Right lobe of liver (tissue), 6 donors: ENCODE results near the gene SPI1. TPM values are rescaled to one million over a fixed set of nuclear protein-coding genes. Genes with fewer than 3 reads are reported as not detected.
"Not testable (repeated sequence)": the region's sequence is repeated elsewhere in the genome, so short reads cannot be mapped to it uniquely, and the experiment has no call there.

Source experiments
- ATAC-seq, 4 donors: fragments of 200-7000 bp; cut with Tn5 transposase; one replicate each; pipeline ENCODE4 v1.9.1; 2020; ENCODE audit warnings: mild to moderate bottlenecking in 4 of 4, moderate library complexity in 4 of 4
- DNase-seq, 3 donors: peaks; one replicate each; pipeline ENCODE4 v3.0.0-alpha.2; 2020
- H3K27ac ChIP-seq, 3 donors: fragments of 200-600 bp; one replicate each; pipeline ENCODE4 v1.8.0; 2022
- H3K27me3 ChIP-seq, 2 donors: fragments of 200-600 bp; one replicate each; pipeline ENCODE4 v1.8.0; 2022
- H3K36me3 ChIP-seq, 4 donors: fragments of 200-600 bp; sonication (generic) in 1 of 4; one replicate each; pipeline versions ENCODE4 v1.5.1 to v1.8.0; 2017 to 2022; ENCODE audit warnings: control low read depth in 1 of 4
- H3K4me1 ChIP-seq, 4 donors: fragments of 200-600 bp; sonication (generic) in 1 of 4; one replicate each; pipeline versions ENCODE4 v1.5.1 to v1.8.0; 2017 to 2022; ENCODE audit warnings: control low read depth in 1 of 4
- H3K4me3 ChIP-seq, 3 donors: fragments of 200-600 bp; one replicate each; pipeline ENCODE4 v1.8.0; 2022
- H3K9me3 ChIP-seq, 4 donors: fragments of 200-600 bp; sonication (generic) in 1 of 4; one replicate each; pipeline versions ENCODE4 v1.5.1 to v1.8.0; 2017 to 2022; ENCODE audit warnings: control low read depth in 1 of 4
- POLR2A ChIP-seq: fragments of 450-650 bp; IDR thresholded peaks from one replicate; pipeline ENCODE4 v1.6.1; 2017; ENCODE audit warnings: antibody characterized with exemption, mild to moderate bottlenecking
- WGBS: methylation state at CpG from one replicate; pipeline ENCODE4 v1.1.6; 2018; ENCODE audit warnings: low coverage, low lambda C conversion rate; ENCODE audit not compliant: insufficient coverage; ENCODE audit errors: missing lambda C conversion rate; 5-methylcytosine and 5-hydroxymethylcytosine counted together
- intact Hi-C, 2 donors: fragments of 100-400 bp; cut with DNase I; formaldehyde crosslinking; loops; one replicate each; pipeline versions ENCODE4 v1.11.2 to v1.14.1; 2022
- total RNA-seq, 6 experiments: library from RNA; depleted of rRNA in 2 of 6; stranded (reverse); fragments of >200 nt in 2 of 6; fragmentation: NEBNext Ultra II Directional in 3 of 6; extraction: Animal tissue kit (Norgen Biotek cat#: 25700) in 3 of 6; gene quantifications; one replicate each; pipeline versions ENCODE4 v1.1.0 to v1.2.4, GENCODE V29; 2016 to 2023
- TF ChIP-seq, protein P1 (sequence below), 4 donors: fragments of 200-600 bp in 3 of 4; fragments of 450-650 bp in 1 of 4; IDR thresholded peaks; one replicate each; pipeline versions ENCODE4 v1.5.1 to v1.8.0; 2016 to 2022; ENCODE audit warnings: antibody characterized with exemption in 4 of 4, mild to moderate bottlenecking in 2 of 4
- donor health status: DM: no; HTN: yes; CAD: no.
- donor health status: DM: no; HTN: no; CAD: no.
- donor health status: DM: no; HTN: no; CAD: no.
- donor health status: DM: no; HTN: yes; CAD: no.
- donor health status: DM: no; HTN: yes; CAD: no.

SPI1 gene
- total RNA-seq, 6 experiments from 2014 or later = 7.5 to 29.1 (median 10.1) TPM

DNA sequence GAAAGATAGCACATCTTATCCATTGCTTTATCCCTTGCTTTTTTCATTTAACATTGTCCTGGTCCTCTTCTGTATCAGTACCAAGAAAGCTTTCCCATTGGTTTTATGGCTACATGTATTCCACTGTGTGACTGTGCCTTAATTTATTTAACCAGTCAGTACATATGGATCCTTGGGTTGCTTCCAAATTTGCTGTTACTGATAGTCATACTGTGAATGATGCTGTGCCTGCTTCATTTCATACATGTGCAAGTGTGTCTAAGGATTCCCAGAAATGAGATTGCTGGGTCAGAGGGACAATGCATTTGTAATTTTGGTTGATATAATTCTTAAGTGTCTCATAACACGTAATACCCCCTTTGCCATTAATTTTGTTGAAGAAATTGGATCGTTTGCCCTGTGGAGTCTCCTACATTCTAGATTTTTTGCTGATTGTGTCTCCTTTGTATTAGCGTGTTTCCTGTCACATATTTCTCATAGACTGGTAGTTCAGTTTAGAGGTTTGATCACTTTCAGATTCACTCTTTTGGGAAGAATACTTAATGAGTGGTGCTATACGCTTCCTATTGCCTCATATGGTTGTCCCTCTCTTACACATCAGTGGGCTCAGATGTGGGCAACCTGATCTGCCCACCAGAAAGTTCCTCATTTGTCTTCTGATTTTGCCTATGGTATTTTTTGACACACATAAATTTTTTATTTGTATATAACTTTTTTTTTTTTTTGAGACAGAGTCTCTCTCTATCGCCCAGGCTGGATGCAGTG lies 61.1 kb downstream of the SPI1 start:
- no peak for TF ChIP-seq POLR2A
- TF ChIP-seq, protein P1, sequence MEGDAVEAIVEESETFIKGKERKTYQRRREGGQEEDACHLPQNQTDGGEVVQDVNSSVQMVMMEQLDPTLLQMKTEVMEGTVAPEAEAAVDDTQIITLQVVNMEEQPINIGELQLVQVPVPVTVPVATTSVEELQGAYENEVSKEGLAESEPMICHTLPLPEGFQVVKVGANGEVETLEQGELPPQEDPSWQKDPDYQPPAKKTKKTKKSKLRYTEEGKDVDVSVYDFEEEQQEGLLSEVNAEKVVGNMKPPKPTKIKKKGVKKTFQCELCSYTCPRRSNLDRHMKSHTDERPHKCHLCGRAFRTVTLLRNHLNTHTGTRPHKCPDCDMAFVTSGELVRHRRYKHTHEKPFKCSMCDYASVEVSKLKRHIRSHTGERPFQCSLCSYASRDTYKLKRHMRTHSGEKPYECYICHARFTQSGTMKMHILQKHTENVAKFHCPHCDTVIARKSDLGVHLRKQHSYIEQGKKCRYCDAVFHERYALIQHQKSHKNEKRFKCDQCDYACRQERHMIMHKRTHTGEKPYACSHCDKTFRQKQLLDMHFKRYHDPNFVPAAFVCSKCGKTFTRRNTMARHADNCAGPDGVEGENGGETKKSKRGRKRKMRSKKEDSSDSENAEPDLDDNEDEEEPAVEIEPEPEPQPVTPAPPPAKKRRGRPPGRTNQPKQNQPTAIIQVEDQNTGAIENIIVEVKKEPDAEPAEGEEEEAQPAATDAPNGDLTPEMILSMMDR (IDR thresholded peaks at IDR 0.05) = no peak
- no peak for ATAC-seq

DNA sequence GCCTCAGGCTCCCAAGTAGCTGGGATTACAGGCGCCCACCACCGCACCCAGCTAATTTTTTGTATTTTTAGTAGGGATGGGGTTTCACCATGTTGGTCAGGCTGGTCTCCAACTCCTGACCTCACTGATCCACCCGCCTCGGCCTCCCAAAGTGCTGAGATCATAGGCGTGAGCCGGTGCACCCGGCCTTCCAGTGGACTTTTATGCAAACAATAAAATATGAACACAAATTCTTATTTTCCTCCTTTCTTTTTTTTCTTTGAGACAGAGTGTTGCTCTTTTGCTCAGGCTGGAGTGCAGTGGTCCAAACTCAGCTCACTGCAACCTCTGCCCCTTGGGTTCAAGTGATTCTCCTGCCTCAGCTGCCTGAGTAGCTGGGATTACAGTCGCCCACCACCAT lies 61.8 kb downstream of the SPI1 start:
- H3K27me3 ChIP-seq, DNase-seq, intact Hi-C loops, H3K27ac ChIP-seq, H3K4me1 ChIP-seq, ATAC-seq, H3K4me3 ChIP-seq, H3K9me3 ChIP-seq: not testable (repeated sequence)
- WGBS = 93% methylated on average over 8 of the region's 8 CpGs
- H3K36me3 ChIP-seq = peaks cover 4 to 58% (median 17%) of the 10 kb centered on the region in 4 donors

More for the DNA sequence above, 61.1 kb downstream of the SPI1 start:
- 78% methylated on average over 5 of the region's 5 CpGs for WGBS
- H3K4me3 ChIP-seq = no peak overlapping the region
- intact Hi-C loops = no loop called here
- H3K4me1 ChIP-seq = no peaks in the 10 kb centered on the region
- peaks cover 4 to 57% (median 16%) of the 10 kb centered on the region in 4 donors for H3K36me3 ChIP-seq
- DNase-seq = no peak
- H3K27ac ChIP-seq = no peak overlapping the region
- no peaks in the 10 kb centered on the region for H3K27me3 ChIP-seq
- H3K9me3 ChIP-seq = no peaks in the 10 kb centered on the region

DNA sequence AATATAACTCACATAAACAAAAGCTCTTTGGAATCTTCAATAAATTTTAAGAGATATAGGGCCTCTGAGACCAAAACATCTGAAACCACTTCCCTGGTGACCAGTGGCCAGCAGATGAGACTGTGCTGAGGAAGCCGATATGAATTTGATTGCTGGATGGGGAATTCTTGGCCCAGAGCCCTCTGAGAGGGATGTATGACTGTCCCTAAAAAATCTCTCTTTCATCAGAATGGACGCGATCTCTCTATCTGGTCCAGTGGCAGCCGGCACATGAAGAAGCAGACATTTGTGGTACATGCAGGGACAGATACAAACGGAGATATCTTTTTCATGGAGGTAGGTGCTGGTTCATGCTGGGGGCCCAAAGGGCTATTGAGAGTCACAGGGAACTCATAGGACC lies 63.4 kb downstream of the SPI1 start:
- Histone ChIP-seq H3K4me1 (no peaks in the 10 kb centered on the region), H3K9me3 (no peaks in the 10 kb centered on the region), H3K4me3 (no peak overlapping the region), H3K27ac (no peak overlapping the region), H3K36me3 (peaks cover 4 to 73% (median 26%) of the 10 kb centered on the region in 4 donors), H3K27me3 (no peaks in the 10 kb centered on the region)
- TF ChIP-seq, protein P1 (IDR thresholded peaks at IDR 0.05) = no peak
- no peak for TF ChIP-seq POLR2A
- ATAC-seq = no peak
- no peak for DNase-seq
- WGBS = 83% methylated on average over 2 of the region's 5 CpGs
- intact Hi-C loops = no loop called here

DNA sequence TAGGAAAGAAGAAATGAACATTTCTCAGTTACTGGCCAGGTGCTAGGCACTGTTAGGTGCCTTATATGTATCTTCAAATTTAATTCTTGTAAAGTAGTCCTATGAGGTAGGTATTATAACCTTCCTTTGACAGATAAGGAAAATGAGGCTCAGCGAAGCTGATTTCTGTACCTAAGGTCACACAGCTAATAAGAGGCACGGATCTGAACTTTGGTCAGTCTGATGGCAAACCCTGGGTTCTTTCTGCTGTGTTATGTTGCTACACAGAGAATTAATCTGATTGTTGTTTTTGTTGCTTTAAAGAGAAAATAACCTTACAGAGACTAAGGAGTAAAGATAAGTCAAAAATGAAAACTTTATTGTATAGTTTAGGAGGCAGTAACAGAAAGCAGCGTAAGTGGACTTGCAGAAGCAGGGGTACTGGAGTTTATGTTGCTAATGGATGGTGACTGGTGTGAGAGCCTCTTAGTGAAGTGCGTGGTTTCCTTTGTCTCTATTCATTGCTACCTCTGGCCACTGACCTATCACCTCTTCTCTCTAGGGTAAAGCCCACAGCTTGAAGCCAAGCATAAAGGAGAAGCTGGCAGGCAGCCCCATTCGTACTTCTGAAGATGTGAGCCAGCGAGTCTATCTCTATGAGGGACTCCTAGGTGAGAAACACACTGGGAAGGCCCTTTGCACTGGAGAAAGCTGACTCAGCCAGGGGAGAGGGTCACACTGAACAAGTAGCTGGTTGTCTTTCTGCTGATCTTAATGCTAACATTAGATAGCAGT lies 70.1 kb downstream of the SPI1 start:
- intact Hi-C loops = no loop called here
- peak overlapping the region in 1 of 3 donors; percentile 27 for H3K27ac ChIP-seq
- TF ChIP-seq POLR2A = no peak
- TF ChIP-seq, protein P1 (IDR thresholded peaks at IDR 0.05) = no peak
- WGBS = 57% methylated on average over 4 of the region's 6 CpGs
- DNase-seq (no peak), ATAC-seq (peak in 3 of 4 donors; percentile 12 to 65 (median 35))
- H3K36me3 ChIP-seq = peaks cover 7 to 60% (median 19%) of the 10 kb centered on the region in 4 donors
- peaks cover 0 to 25% (median 8%) of the 10 kb centered on the region in 4 donors for H3K4me1 ChIP-seq
- H3K4me3 ChIP-seq = no peak overlapping the region
- H3K27me3 ChIP-seq = no peaks in the 10 kb centered on the region
- no peaks in the 10 kb centered on the region for H3K9me3 ChIP-seq

DNA sequence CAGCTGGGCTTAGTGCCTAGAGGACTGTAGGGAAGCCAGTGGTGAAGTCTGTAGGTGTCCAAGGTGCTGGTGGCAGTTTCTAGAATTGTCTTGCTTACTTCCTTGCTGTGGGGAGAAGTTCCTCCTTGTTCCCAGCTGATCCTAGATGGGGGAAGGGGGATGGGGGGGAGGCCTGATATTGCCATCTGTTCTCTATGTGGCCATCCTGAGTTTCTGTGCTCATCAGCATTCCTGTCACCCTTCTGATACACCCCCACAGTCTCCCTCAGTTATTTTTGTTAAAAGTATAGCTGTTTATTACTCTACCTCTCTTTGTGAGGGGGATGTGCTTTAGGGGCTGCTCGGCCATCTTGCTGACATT lies 71.9 kb downstream of the SPI1 start:
- intact Hi-C loops = no loop called here
- no peak overlapping the region for H3K27ac ChIP-seq
- peaks cover 0 to 25% (median 8%) of the 10 kb centered on the region in 4 donors for H3K4me1 ChIP-seq
- no peak for DNase-seq
- WGBS = 33% methylated on average over 1 of the region's 1 CpG
- peaks cover 7 to 53% (median 22%) of the 10 kb centered on the region in 4 donors for H3K36me3 ChIP-seq
- TF ChIP-seq POLR2A = no peak
- TF ChIP-seq, protein P1 (IDR thresholded peaks at IDR 0.05) = no peak
- no peaks in the 10 kb centered on the region for H3K9me3 ChIP-seq
- no peaks in the 10 kb centered on the region for H3K27me3 ChIP-seq
- H3K4me3 ChIP-seq = no peak overlapping the region
- ATAC-seq = no peak
